D721Med (cell line): ENCODE data around the gene URI1.
A peak's percentile ranks its signal among the peaks of the same experiment; 100 is the strongest.

Source experiments
- DNase-seq: peaks from one replicate; pipeline ENCODE4 v3.0.0; 2011; ENCODE audit warnings: low spot score; ENCODE audit not compliant: insufficient read length
- FAIRE-seq: peaks from 2 replicates; lab custom pipeline; 2011; peaks lifted over from hg19 to GRCh38; lab: Jason Lieb, UNC
- TF ChIP-seq, protein P1 (sequence below): IDR thresholded peaks from 2 replicates; pipeline ENCODE4 v1.5.1; 2012; ENCODE audit warnings: mild to moderate bottlenecking, control low read depth; ENCODE audit not compliant: insufficient read depth; ENCODE audit errors: missing control alignments

The URI1 gene

GRCh38 chr19:30064348-30064699 is 122.3 kb downstream of the URI1 start:
- DNase-seq, result no peak
- TF ChIP-seq, protein P1, sequence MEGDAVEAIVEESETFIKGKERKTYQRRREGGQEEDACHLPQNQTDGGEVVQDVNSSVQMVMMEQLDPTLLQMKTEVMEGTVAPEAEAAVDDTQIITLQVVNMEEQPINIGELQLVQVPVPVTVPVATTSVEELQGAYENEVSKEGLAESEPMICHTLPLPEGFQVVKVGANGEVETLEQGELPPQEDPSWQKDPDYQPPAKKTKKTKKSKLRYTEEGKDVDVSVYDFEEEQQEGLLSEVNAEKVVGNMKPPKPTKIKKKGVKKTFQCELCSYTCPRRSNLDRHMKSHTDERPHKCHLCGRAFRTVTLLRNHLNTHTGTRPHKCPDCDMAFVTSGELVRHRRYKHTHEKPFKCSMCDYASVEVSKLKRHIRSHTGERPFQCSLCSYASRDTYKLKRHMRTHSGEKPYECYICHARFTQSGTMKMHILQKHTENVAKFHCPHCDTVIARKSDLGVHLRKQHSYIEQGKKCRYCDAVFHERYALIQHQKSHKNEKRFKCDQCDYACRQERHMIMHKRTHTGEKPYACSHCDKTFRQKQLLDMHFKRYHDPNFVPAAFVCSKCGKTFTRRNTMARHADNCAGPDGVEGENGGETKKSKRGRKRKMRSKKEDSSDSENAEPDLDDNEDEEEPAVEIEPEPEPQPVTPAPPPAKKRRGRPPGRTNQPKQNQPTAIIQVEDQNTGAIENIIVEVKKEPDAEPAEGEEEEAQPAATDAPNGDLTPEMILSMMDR, result no peak
- FAIRE-seq, result no peak

DNA sequence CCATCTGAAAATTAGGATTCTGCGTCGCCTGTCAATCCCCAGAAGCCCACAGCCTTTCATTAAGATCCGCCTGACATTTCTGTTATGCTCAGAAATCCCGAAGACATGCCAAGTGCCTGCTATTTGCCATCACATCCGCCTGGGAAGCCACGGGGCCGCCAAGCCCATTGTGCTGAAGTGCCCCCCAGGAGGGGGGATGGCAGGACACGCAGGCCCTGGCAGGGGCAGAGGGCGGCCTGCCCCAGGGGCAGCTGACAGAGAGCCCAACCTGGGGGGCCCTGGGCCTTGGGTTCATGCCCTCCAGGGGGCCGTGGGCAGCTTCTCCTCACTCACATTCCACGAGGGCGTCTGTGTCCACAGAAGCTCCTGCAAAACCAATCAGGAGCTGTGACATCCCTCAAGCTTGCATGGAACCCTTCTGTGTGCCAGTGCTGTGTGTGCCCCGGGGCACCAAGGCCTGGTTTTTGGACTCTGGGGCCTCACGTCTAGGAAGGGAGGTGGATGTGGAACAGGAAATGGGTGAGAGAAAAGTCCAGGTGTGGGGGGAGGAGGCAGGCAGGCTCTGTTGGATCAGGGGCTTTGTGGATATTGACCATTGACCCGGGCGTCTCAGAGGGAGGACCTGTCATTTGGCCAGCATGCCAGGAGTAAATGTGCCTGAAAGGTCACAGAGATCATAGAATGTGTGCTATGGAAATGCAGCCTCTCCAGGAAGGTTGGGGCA is 122.9 kb downstream of the URI1 start:
- TF ChIP-seq, protein P1, result no peak
- DNase-seq, result peak; percentile 8
- no peak for FAIRE-seq

DNA sequence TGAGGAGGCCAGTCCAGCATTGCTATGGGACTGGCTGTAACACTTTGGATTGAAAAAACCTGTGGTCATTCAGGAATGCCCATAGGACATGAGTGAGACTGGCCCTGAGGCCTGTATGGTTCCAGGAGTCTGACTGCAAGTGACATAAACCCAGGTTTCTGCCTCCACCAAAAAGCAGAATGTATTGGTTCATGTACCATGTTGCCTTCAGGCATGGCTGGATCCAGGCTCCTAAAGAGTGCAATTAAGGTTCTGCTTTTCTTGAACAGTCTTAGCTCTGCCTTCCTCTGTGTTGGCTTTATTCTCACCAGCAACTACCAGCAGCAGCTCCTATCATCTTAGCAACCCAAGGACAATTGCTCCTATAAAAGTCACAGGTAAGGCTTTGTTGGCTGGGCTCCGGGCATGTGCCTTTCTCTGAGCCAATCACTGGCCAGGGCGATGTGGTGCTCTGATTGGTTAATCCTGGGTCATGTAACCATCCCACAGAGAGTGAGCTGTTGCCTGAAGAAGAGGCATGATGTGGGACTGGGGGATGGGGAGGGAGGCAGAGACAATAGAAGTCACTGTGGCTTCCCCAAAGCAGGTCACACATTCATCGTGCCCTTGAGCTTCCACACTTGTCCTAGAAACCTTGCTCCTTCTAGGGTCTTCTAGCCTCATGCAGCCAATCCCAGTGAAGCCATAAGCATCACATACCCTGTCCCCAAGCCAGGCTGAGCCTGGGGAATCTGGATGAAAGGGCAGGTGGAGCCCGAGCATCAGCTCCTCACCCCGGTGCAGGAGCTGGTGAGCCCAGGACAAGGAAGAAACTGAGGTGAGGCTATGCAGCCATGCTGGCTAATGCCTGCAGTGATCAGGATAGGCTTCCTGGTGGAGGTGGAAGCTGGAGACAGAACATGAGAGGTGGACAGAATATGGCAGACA is 123.9 kb downstream of the URI1 start:
- DNase-seq, result peak; percentile 7
- TF ChIP-seq, protein P1, result no peak
- no peak for FAIRE-seq
